ENCODE measurements around the gene ATP2A3. TPM values are rescaled to one million over a fixed set of nuclear protein-coding genes. Genes with fewer than 3 reads are reported as not detected.

The ATP2A3 gene
- total and polyA plus RNA-seq, 7 donors, result 3.6 to 158 (median 12.7) TPM

DNA sequence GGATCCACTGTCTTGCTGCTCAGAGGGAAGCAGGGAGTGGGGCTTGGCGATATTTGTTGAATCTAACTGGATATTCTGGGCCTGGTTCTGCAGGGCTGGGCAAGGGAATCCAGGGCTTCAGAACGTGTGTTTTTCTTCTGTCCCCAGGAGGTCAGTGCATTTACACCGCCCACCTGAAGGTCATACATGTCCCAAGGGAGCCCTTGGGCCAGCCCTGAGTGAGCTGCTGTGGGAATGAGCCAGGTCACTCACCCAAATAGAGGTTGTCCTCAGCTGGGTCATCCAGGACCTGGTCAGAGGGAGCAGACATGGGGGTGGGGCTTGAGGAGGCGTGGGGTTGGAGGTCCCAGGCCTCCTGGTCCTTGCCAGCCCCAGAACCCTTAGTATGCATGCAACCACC, 82.0 kb downstream of the ATP2A3 start:
- peaks cover 10 to 47% (median 23%) of the 10 kb centered on the region in 4 donors for H3K36me3 ChIP-seq
- H3K27me3 ChIP-seq, result no peaks in the 10 kb centered on the region
- H3K9me3 ChIP-seq, result no peaks in the 10 kb centered on the region
- DNase-seq, result no peak
- TF ChIP-seq, protein P1, sequence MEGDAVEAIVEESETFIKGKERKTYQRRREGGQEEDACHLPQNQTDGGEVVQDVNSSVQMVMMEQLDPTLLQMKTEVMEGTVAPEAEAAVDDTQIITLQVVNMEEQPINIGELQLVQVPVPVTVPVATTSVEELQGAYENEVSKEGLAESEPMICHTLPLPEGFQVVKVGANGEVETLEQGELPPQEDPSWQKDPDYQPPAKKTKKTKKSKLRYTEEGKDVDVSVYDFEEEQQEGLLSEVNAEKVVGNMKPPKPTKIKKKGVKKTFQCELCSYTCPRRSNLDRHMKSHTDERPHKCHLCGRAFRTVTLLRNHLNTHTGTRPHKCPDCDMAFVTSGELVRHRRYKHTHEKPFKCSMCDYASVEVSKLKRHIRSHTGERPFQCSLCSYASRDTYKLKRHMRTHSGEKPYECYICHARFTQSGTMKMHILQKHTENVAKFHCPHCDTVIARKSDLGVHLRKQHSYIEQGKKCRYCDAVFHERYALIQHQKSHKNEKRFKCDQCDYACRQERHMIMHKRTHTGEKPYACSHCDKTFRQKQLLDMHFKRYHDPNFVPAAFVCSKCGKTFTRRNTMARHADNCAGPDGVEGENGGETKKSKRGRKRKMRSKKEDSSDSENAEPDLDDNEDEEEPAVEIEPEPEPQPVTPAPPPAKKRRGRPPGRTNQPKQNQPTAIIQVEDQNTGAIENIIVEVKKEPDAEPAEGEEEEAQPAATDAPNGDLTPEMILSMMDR (IDR thresholded peaks at IDR 0.05), result no peak
- TF ChIP-seq POLR2AphosphoS5 (IDR thresholded peaks at IDR 0.05), result no peak
- no peak for TF ChIP-seq POLR2A (IDR thresholded peaks at IDR 0.05)
- TF ChIP-seq EP300 (IDR thresholded peaks at IDR 0.05), result no peak
- no peak overlapping the region for H3K27ac ChIP-seq
- H3K4me1 ChIP-seq, result peaks cover 0 to 11% (median 5%) of the 10 kb centered on the region in 4 donors
- no peak overlapping the region for H3K4me3 ChIP-seq
- intact Hi-C loops (cut with DNase I), result no loop called here
- WGBS, 2 donors, result 88 to 89% methylated on average over 4 of the region's 4 CpGs

DNA sequence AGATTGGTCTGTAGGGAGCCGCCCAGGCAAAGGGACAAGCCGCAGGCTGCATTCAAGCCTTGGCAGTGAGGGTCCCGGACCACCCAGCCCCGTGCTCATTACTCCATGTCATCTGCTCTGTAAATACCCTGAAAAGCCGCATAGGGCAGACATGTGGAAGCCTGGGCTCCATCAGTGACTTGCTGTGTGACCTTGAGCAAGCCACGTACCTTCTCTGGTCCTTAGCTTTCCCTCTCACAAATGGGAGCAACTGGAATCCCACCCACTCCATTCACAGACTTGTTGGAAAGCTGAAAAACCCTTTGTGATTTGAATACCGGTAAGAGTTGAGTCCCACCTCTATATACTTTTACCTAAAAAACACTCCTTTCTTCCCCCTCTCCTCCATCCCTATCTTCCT, 83.3 kb downstream of the ATP2A3 start:
- 92 to 93% methylated on average over 7 of the region's 7 CpGs for WGBS, 2 donors

DNA sequence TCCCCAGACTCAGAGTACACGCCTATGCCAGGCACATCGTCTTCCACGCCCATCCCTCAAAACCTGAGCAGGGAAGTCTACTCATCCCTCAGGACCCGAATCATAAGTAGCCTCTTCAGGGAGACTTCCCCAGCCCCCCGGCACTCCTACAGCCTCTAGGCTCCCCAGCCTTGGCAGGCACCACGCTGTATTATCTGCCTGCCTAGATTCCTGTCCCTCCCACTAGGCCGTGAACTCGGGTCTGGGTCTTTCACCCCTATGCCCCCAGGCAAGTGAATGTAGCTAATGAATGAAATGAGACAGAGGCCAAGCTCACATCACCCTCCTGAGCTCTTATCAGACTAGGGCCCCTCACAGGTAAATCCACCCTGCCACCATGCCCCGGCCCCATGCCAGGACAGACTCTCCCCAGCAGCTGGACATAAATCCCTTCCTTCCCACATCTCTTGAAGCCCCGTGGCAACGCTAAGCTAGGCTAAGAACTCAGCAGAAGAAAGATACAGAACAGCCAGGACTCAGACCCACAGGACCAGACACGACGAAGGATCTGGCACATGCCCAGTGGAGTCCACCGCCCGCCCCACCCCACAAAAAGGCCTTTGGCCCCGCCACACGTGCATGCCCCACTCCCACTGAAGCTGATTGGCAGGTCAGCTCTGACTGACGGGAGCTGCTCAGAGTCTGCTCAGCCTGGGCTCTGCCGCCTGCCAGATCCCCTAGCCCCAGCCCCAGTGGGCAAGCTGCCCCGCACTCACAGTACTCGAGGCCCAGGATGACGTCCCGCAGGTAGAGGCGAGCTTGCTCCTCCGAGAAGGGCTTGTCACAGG, 84.4 kb downstream of the ATP2A3 start:
- TF ChIP-seq POLR2AphosphoS5 (IDR thresholded peaks at IDR 0.05) (no peak), POLR2A (IDR thresholded peaks at IDR 0.05) (no peak), EP300 (IDR thresholded peaks at IDR 0.05) (no peak)
- TF ChIP-seq, protein P1 (IDR thresholded peaks at IDR 0.05), result no peak
- no peaks in the 10 kb centered on the region for H3K9me3 ChIP-seq
- intact Hi-C loops (cut with DNase I), result no loop called here
- 45 to 78% methylated on average over 25 of the region's 25 CpGs for WGBS, 2 donors
- no peak overlapping the region for H3K4me3 ChIP-seq
- no peak for DNase-seq
- peaks cover 8 to 59% (median 27%) of the 10 kb centered on the region in 4 donors for H3K36me3 ChIP-seq
- H3K27me3 ChIP-seq, result no peaks in the 10 kb centered on the region
- peak overlapping the region in 1 of 4 donors; percentile 2 for H3K27ac ChIP-seq
- H3K4me1 ChIP-seq, result no peaks in the 10 kb centered on the region

More for the DNA sequence above, 83.3 kb downstream of the ATP2A3 start:
- Histone ChIP-seq H3K4me3 (no peak overlapping the region), H3K9me3 (no peaks in the 10 kb centered on the region), H3K4me1 (peaks cover 0 to 3% (median 0%) of the 10 kb centered on the region in 4 donors), H3K36me3 (peaks cover 11 to 56% (median 26%) of the 10 kb centered on the region in 4 donors), H3K27ac (no peak overlapping the region), H3K27me3 (no peaks in the 10 kb centered on the region)
- TF ChIP-seq EP300 (IDR thresholded peaks at IDR 0.05), result no peak
- TF ChIP-seq, protein P1 (IDR thresholded peaks at IDR 0.05), result no peak
- no peak for TF ChIP-seq POLR2AphosphoS5 (IDR thresholded peaks at IDR 0.05)
- TF ChIP-seq POLR2A (IDR thresholded peaks at IDR 0.05), result no peak
- no peak for DNase-seq
- intact Hi-C loops (cut with DNase I), result no loop called here

- intact Hi-C loops (cut with DNase I), result no loop called here
- Histone ChIP-seq H3K9me3 (no peaks in the 10 kb centered on the region), H3K36me3 (peaks cover 2 to 56% (median 22%) of the 10 kb centered on the region in 4 donors), H3K27me3 (no peaks in the 10 kb centered on the region), H3K4me3 (no peak overlapping the region), H3K4me1 (no peaks in the 10 kb centered on the region), H3K27ac (no peak overlapping the region)
- TF ChIP-seq POLR2AphosphoS5 (IDR thresholded peaks at IDR 0.05), result no peak
- TF ChIP-seq EP300 (IDR thresholded peaks at IDR 0.05), result no peak
- TF ChIP-seq, protein P1 (IDR thresholded peaks at IDR 0.05), result no peak
- TF ChIP-seq POLR2A (IDR thresholded peaks at IDR 0.05), result no peak
- 68 to 72% methylated on average over 5 of the region's 5 CpGs for WGBS, 2 donors
- DNase-seq, result no peak
Measured at GRCh38 chr17:3879186-3879585, 85.1 kb downstream of the ATP2A3 start.
